HG03039 (cell line): Measurements from ENCODE around the gene OR14A16.

Source experiments
- ATAC-seq: cut with Tn5 transposase; IDR thresholded peaks from one replicate; pipeline ENCODE4 v1.9.1; 2021; ENCODE audit warnings: mild to moderate bottlenecking, moderate library complexity; ENCODE audit not compliant: unreplicated experiment

Gene OR14A16, protein sequence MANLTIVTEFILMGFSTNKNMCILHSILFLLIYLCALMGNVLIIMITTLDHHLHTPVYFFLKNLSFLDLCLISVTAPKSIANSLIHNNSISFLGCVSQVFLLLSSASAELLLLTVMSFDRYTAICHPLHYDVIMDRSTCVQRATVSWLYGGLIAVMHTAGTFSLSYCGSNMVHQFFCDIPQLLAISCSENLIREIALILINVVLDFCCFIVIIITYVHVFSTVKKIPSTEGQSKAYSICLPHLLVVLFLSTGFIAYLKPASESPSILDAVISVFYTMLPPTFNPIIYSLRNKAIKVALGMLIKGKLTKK

DNA sequence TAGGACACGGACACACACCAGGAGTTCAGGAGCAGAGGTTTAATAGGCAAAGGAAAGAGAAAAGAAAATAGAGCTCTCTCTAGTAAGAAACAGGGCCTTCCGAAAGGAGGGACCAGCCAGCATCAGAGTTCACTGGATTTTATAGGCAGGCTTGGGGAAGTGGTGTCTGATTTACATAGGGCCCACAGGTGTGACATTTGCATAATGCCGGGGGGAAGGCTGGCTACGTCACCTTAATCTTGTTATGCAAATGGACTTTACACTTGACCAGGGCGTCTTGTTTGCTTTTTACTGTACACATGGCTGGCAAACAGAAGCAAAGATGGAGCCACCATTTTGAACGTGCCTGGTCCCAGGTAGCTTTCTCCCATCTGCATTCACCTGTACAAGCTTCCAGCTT lies at the start of gene OR14A16:
Gene OR14A16, minus strand, starts transcription at position 97 of the 400 bp plus-strand sequence. CDS start 8,390 bp downstream, outside the sequence.
- ATAC-seq: no peak

DNA sequence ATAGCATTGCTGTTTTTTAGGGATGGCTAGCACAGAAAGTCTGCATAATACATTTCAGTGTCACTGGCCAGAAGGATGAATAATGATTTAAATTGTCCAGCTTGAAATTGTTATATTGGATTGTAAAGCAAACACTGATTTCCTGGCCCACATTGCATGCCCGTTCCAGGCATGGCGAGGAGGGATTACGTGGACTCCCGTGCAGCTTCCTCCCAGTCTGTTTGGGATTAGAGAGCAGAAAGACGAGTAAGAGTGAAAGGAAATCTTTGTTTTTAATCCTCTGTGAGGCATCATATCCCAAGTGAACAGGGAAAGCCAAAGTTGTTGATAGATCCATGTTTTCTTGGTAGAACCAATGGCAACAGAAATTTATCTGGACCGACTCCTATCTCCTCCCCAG lies 41.5 kb upstream of the OR14A16 start:
- ATAC-seq: no peak

DNA sequence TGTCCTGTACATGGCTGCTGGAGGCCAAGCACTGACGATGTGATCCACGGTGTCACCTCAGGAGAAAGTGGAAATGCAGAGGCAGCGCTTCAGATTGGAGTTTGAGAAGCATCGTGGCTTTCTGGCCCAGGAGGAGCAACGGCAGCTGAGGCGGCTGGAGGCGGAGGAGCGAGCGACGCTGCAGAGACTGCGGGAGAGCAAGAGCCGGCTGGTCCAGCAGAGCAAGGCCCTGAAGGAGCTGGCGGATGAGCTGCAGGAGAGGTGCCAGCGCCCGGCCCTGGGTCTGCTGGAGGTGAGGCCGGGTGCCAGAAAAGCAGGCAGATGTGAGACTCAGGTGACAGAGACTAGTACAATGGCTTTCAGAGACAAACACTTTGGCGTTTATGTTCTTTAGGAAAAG lies 40.7 kb upstream of the OR14A16 start:
- no peak for ATAC-seq

DNA sequence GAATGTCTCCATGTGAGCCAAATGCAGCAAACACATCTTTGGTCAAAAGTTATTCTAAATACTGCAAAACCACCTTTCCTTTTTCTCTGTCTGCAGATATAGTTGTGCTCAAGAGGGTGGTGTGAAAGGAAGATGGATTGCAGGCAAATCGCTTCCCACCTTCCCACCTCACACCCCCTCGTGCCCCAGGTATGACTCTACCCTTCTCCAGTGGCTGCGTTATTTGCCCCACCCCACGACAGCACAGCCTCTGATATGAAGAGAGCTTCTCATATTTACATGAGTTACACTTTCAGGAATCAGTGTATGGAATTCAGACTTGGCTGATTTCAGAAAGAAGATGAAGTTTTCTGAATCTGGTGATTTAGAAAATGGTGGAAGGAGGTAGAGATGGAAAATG lies 38.8 kb upstream of the OR14A16 start:
- ATAC-seq: no peak

DNA sequence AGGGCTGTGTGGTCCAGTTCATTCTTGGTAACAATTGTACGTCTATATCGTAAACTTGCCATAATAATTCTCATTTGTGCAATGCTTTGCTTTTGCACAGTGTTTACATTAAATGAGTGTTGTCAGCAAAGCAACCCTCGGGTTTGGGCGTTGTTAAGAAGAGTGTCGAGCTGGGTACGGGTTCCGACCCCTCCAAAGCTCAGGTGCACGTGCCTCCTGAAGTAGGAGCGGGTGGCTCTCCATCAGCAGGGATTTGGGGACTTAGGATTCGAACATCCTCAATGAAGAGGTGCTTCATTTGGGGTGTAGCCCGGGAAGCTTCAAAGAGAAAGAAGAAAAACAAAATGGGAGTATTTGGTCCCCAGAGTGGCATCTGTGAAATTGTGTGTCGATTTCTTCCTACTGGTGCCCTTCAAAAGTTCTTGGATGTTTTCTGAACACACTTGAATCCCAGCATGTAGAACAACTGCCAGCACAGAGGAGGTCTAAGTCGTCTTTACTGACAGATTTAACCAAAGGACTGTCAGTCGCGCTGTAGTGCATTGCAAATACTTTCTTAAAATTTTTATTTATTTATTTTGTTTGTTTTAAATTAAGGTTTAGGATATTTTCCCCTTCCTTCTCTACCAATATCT lies 34.2 kb upstream of the OR14A16 start:
- ATAC-seq: no peak

DNA sequence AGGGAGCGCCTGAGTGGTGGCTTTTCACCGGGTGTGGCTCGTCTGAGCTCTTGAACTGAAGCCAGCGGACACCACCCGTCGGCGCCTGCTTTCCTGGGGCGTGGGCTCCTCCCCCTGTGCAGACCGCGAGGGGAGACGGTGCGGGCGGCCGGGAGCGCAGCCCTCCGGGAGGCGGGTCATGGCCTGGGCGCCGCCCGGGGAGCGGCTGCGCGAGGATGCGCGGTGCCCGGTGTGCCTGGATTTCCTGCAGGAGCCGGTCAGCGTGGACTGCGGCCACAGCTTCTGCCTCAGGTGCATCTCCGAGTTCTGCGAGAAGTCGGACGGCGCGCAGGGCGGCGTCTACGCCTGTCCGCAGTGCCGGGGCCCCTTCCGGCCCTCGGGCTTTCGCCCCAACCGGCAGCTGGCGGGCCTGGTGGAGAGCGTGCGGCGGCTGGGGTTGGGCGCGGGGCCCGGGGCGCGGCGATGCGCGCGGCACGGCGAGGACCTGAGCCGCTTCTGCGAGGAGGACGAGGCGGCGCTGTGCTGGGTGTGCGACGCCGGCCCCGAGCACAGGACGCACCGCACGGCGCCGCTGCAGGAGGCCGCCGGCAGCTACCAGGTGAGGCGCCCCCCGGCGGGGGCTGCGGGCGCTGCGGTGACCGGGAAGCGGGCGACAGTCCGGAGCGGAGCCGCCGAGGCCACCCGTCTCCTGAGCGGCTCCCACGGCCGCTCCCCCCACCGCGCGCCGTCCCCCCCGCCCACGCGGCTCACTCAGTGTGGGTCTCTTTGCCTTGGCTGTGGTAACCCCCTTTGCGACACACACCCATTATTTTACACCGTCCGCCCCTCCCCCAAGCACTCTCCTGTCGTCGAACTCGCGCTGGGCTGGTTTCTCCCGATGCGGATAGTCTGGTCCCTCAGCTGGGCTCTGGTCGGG lies 33.4 kb upstream of the OR14A16 start, which contains the start of gene TRIM58:
Gene TRIM58, plus strand, starts transcription at position 119 of the 916 bp plus-strand sequence. Its CDS starts 60 bp downstream, at position 179.
- ATAC-seq: peak; percentile 50

DNA sequence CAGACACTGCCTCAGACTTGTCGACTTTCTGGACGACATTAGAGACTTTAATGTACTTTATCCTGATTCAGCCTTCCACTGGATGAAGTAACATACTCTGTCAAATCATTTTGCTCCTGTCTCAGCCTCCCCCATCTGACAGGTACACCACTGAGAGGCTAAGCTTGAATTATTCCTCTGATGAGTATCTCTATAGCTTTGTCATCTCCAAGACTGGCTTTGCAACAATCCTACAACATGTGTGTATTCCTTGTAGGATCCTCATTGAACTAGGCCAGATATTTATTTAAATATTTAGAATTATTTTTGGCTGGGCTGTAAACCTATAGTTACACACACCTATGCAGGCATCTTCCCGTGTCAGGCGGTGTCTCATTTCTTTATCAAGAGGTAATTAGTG lies 32.0 kb upstream of the OR14A16 start:
- no peak for ATAC-seq

DNA sequence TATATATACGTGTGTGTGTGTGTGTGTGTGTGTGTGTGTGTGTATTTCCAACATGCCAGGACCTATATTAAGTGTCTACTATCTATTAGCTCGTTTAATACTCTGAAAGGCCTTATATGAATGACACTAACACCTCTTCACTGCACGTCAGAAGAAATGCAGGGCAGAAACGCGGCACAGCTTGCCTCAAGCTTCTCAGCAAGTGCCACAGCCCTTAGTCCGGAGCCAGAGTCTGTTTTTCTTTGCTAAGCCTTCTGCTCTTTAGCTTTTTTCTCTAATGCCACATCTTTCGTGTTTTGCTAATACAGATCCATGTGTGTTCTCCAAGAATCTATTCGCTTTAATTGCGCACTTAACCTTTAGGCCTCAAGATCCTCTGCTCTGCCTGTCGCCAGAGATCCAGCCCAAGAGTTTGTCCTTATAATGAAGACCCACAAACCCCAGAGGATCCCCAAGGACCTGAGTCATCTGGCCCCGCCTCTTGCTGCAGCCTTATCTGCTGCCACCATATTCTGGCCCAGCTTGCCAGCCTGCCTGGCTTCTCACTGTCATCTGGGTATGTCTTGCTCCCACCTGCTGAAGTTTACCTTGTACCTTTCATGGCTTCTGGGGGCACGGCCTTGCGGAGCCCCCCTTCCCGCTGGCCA lies 31.1 kb upstream of the OR14A16 start:
- no peak for ATAC-seq

DNA sequence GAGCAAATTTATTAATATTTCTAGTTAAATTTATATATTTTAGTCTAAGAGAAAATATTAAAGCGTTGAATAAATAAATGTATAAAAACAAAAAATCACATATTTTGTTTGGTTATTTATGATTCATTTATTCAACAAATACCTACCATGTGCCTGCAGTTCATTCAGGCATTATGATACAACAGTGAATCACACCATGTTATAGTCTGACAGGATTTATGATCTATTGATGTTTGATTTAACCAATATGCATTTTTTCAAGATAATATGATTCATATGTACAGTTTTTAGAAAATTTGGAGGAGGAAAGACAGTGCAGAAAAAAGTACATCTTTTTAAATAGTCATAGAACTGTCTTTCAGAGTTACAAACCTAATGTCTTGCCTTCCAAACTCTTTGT lies 25.7 kb upstream of the OR14A16 start:
- ATAC-seq: no peak

DNA sequence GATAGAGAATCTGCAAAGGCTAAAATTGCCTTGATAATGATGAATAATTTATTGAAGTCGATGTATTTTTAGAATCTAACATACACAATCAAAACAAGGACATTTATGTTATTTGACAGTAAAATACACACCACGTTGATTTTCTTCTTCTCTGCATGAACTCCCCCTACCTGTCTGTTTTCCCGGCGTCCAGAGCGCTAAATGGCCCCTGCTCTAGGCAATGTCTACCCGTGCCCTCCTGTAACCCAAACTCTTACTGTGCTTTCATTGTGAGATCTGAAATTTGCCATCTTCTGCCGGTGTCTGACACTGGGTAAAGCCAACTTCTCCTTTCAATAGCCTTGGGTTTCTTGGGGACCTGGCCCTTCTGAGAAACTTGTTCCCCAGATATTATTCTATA lies 24.4 kb upstream of the OR14A16 start:
- ATAC-seq: no peak

DNA sequence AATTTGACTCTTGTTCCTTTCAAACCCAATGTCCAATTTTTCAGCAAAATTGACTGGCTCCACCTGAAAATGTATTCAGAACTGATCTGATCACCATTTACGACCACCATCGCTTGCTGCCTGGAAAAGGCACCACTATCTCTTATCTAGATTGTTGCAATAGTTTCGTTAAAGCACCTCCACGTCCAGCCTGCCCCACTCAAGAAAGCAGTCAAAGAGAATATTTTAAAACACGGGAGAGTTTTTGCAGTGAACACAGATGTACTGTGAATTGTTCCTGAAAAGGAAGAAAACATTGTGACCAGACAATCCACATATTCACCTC lies 21.7 kb upstream of the OR14A16 start:
- no peak for ATAC-seq

DNA sequence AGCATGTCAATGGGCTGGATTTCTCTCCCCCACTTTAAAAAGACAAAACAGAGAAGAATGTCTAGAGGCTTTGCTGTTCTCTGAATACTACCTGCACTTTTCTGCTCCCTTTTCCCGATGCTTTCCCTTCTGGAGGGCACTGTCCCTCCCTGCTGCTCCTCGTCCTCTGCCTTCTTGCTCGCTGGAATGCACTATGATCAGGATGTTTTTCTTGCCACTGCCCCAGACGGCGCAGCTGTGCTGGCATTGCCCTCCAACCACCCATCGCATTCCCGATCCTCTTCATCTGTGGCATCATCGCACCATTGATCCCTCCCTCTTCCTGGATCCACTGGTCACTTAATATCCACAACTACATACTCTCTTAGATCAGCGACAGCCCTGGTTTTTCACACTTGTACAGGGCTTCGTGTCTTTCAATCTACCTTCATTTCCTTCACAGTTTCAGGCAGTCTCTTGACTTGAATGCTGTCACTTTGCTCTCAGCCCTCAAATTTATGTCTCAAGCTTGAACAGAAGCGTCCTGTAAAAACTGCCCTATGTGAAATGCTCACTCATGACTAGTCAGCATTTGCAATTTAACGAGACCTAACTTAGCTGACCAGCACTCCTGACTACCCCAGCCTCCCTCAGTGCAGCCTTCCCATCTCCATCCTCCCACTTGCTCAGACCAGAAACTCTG lies 21.2 kb upstream of the OR14A16 start:
- no peak for ATAC-seq

DNA sequence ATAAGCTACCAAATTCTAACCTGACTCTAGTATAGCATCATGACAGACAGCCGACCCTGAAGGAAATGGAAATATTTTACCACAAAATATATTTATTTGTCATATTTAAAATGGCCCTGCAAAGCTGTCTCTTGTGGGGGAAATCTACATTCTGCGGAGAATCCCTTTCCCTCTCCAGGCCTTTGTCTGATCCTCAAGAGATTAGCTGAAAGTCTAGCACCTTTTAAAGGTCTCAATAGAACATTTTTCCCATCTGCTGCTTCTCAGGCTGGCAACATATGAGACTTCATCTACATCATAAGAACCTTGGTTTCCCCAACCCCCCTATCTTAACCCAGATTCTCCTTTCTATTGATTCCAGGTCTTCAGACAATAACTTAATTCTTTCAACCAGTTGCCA lies 19.5 kb upstream of the OR14A16 start:
- no peak for ATAC-seq

DNA sequence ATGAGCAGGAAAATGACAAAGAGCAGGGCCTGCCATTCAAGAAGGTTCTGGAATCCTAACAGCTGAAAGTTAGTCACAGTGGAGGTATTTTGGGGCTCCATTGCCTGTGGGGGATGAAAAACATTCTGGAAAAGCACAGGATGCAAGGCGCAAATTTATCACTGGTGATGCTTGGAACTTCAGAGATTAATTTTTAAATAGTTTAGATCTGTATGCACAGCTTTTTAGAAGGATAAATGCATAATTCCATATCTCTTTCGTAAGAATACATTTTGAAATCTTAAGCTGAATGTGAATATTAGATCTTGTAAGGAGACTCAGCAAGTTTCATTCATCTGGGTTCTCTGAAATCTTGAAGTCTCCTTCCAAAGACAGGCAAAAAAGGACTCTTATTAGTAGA lies 17.9 kb upstream of the OR14A16 start, which contains the start of gene OR11L1:
Gene OR11L1, minus strand, starts transcription at position 101 of the 400 bp plus-strand sequence. Its CDS starts 0 bp downstream, at position 101.
- no peak for ATAC-seq

DNA sequence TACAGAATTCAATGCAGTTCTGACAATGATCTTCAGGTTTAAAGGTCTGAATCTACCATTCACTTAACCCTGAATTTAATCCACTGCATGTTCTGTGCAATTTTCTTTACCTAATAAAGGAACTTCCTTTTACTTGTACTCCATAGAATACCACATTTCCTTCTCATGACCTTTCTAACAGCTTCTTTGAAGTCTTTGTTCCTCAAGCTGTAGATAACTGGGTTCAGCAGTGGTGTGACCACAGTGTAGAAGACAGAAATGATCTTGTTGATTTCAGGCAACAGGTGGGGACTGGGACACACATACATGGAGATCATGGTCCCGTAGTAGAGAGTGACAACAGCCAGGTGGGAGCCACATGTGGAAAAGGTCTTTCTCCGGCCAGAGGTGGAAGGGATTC lies 16.9 kb upstream of the OR14A16 start:
- no peak for ATAC-seq

DNA sequence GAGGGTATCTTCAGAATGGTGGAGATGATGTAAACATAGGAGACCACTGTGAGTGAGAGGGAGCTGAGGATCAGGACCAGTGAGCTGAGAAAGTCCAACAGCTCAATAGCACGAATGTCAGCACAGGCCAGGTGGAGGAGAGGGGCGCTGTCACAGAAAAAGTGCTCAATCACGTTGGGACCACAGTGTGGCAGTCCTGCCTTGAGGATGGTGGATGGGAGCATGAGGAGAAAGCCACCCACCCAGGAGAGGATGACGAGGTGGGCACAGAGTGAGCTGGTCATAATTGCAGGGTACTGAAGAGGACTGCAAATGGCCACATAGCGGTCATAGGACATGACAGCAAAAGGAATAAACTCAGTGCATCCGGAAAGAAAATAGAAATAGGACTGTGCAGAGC lies 9.7 kb upstream of the OR14A16 start:
- no peak for ATAC-seq

DNA sequence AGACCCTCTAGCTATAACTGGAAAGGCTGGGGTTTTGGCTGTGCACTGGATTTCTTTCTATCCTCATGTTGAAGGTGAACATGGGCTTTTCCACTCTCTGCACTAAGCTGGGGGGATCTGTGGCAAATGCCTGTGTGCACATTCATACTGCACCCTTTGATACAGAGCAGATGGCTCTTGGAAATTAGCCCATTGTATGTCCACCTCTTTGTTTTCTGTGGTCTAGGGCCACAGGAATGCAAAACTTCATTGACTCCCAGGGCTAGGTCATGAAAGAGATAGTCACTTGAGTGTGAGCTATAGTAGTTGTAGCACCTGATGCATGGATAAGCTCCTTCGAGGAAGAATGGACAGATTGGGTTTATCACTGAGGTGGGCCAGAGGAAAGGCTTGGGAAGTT lies 5.7 kb upstream of the OR14A16 start:
- ATAC-seq: no peak

DNA sequence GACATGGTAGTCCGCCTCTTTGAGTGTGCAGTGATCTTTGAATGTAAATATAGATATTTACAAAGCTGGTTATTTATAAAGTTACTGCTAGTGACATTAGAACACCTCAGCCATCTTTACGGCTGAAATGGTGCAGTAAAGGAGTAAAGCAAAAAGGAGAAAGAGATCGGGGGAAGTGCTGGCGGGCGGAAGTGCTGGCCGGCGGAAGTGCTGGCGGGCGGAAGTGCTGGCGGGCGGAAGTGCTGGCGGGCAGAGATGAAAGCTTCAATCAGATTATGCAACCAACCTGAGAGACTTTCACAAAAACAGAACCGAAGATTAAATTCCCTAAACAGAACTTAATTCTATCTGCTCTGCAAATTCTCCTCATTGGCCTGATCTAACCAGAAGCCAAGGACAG lies 1.4 kb upstream of the OR14A16 start:
- ATAC-seq: no peak

DNA sequence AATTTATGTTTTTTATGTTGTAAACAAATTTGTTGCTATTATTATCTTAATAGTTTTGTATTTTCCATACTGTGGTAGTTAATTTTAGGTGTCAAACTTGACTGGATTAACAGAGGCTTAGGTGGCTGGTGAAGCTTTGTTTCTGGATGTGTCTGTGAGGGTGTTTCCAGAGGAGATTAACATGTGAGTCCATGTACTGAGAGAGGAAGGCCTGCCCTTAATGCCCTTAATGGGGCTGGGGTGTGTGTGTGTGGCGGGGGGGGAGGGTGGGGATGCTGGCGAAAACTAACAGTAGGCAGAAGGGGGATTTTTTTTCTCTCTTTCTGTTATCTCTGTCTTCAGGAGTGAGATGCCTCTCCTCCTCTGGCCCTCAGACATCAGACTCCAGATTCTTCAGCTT lies 1.9 kb downstream of the OR14A16 start:
- no peak for ATAC-seq

DNA sequence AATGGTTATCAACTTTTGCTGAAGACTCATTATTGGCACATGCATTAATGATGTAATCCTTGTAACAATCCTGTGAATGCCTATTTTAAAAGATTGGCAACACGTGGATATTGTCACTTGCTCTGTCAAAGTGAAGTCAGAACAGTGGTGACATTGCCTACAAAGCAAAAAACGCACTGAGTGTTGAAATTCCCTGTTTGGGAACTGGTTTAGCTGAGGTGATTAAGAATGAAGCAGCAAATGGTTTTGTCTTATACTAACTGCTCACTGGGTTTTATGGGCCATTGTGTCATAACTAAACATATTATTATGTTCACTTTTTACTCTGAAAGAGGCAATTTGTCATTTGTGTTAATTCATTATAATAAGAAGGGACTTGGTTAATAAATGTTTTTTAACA lies 11.3 kb downstream of the OR14A16 start:
- no peak for ATAC-seq

DNA sequence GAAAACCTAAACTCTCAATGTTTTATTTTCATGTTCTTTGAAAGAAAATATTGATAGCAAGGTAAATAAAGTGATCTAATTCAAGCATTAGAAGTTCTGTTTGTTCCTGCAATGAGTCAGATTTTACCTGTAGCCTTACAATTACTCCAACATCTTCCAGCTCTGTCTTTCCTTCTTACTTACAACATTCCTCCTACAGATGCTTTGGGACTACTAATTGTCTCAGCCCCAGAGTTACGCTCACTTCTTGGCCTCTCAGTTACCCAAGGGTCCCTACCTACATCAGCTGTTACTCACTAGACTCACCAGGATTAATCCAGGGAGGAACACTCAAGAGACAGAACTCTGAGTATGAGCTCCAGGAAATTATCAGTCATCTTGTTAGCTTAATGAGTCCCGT lies 26.4 kb downstream of the OR14A16 start:
- no peak for ATAC-seq
